GM10248 (cell line): ENCODE data around the gene ARF1.
A peak's percentile ranks its signal among the peaks of the same experiment; 100 is the strongest.

Experiments used
- CTCF ChIA-PET: fragments of 300-600 bp; sonication (Branson Sonifier 250); formaldehyde crosslinking; extraction: SDS; loops from one replicate; lab custom pipeline; 2021; ENCODE audit warnings: antibody characterized with exemption; lab: Yijun Ruan, JAX
- POLR2A ChIA-PET: fragments of 350-650 bp; sonication (Branson Sonifier 250); formaldehyde crosslinking; extraction: SDS; loops from one replicate; lab custom pipeline; 2020; ENCODE audit warnings: antibody characterized with exemption; lab: Yijun Ruan, JAX
- DNase-seq: peaks from one replicate; pipeline ENCODE4 v3.0.0; 2012; ENCODE audit errors: extremely low spot score
- CTCF ChIP-seq: IDR thresholded peaks from 2 replicates; pipeline ENCODE4 v1.5.1; 2012; ENCODE audit warnings: mild to moderate bottlenecking, low read depth; ENCODE audit errors: extremely low read depth, missing control alignments, control extremely low read depth

The ARF1 gene

GRCh38 chr1:228099331-228099732 is 16.8 kb downstream of the ARF1 start:
- no peak for TF ChIP-seq CTCF
- DNase-seq: no peak
- CTCF ChIA-PET: interaction anchor here (1.2 to 3.3 kb wide), 4 partner anchors 9 to 67 kb away, joined by 4 to 10 read pairs (median 6); no protein-coding TSS in a partner anchor
- POLR2A ChIA-PET: interaction anchor here (1.3 kb wide), 1 partner anchor 9 kb away, joined by 6 read pairs; no protein-coding TSS in a partner anchor

- TF ChIP-seq CTCF: no peak
- ChIA-PET POLR2A (interaction anchor here (0.8 to 1.6 kb wide), 4 partner anchors 10 to 91 kb away, joined by 3 to 5 read pairs (median 4); partner anchors contain the start of gene ARF1), CTCF (interaction anchor here (0.9 to 3.3 kb wide), 3 partner anchors 17 to 101 kb away, joined by 3 to 10 read pairs (median 5); no protein-coding TSS in a partner anchor)
- peak; percentile 18 for DNase-seq
These were observed 18.5 kb downstream of the ARF1 start for GRCh38 chr1:228100822-228101613.

DNA sequence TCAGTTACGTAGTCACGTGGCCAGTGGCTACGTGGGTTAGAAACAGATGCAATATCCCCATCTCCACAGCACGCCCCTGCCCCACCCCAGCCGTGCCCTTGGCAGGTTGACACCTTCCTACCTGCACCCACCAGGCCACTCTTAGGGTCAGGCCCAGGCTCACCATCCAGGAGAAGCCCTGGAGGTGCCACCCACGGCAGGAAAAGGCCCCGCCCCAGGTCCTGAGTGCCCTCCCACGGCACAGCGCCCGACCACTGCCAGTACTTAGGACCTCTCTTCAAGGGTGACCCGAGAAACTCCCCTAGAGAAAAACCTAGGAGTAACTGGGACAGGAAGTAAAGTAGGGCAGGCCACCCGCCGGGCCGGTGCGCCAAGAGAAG is 19.1 kb downstream of the ARF1 start:
- DNase-seq: peak; percentile 34
- ChIA-PET POLR2A (interaction anchor here (0.8 to 1.6 kb wide), 4 partner anchors 13 to 91 kb away, joined by 3 to 5 read pairs (median 4); partner anchors contain the start of gene ARF1), CTCF (no interaction called here)

GRCh38 chr1:228101994-228102790 is 19.7 kb downstream of the ARF1 start:
- peak; percentile 46 for TF ChIP-seq CTCF
- ChIA-PET CTCF (no interaction called here), POLR2A (interaction anchor here (0.8 to 1.6 kb wide), 4 partner anchors 13 to 92 kb away, joined by 3 to 5 read pairs (median 4); partner anchors contain the start of gene ARF1)
- DNase-seq: peak; percentile 73

More for the DNA sequence above, 19.1 kb downstream of the ARF1 start:
- TF ChIP-seq CTCF: no peak

- ChIA-PET POLR2A (interaction anchor here (1.0 kb wide), 1 partner anchor 8 kb away, joined by 3 read pairs; no protein-coding TSS in a partner anchor), CTCF (no interaction called here)
- TF ChIP-seq CTCF: no peak
- peak; percentile 98 for DNase-seq
These were observed 20.5 kb downstream of the ARF1 start, which contains the start of gene C1orf35 for GRCh38 chr1:228102791-228103620. TSS of gene C1orf35 (minus strand) at chr1:228103325. CDS start at chr1:228103227, 98 bp downstream.
